ENCODE results near the gene RBBP8. TPM values are rescaled to one million over a fixed set of nuclear protein-coding genes. Genes with fewer than 3 reads are reported as not detected.
A peak's percentile ranks its signal among the peaks of the same experiment; 100 is the strongest.

The RBBP8 gene
- total and polyA plus RNA-seq, 10 of the 15 experiments (the other 5 are each of a cell fraction or from before 2014, with no cell fraction given), result 46.2 to 82.3 (median 68.7) TPM

DNA sequence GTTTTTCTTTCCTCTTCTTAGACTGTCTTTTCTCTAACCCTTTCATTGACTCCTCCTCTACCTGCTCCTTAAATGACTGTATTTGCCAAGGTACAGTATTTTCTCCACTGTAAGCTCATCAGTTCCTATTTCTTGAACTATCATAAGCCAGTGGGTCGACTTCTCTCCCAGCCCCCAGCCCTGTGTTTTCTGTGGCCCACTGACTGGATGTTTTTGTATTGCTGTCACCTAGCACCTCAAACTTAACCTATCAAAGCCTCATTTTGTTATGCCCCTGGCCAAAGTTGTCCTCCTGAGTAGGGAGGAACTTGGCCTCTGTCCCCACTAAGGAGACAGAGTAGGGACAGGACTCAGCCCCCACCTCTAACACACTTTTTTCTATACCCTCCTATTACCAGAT is 136.8 kb downstream of the RBBP8 start:
- ChIA-PET SMC1A (ENCODE audit: uncharacterized antibody, unreplicated experiment) (interaction anchor here (1.6 to 1.8 kb wide), 3 partner anchors 21 to 342 kb away, joined by 3 to 5 read pairs (median 5); no protein-coding TSS in a partner anchor), CTCF (no interaction called here), RAD21 (ENCODE audit: unreplicated experiment) (interaction anchor here (1.5 kb wide), 1 partner anchor 22 kb away, joined by 3 read pairs; no protein-coding TSS in a partner anchor), POLR2A (no interaction called here)
- 100% methylated on average over 1 of the region's 1 CpG for WGBS (ENCODE audit: insufficient coverage, insufficient replicate concordance, low lambda C conversion rate, missing lambda C conversion rate)
- Histone ChIP-seq H2AFZ (ENCODE audit: control insufficient read depth, low read depth, low read length) (0 out of 2 replicates have a peak overlapping the region, but pooled peaks have one; percentile 1), H3K4me3 (no peak overlapping the region), H3K4me1 (ENCODE audit: control insufficient read depth, insufficient read depth, low read length) (peaks cover 13% of the 10 kb centered on the region), H3K9me3 (replicated peaks; ENCODE audit: control insufficient read depth, insufficient read depth, low read length) (no peaks in the 10 kb centered on the region), H3K79me2 (ENCODE audit: control insufficient read depth, insufficient read depth, low read length) (no peaks in the 10 kb centered on the region), H3K27ac (ENCODE audit: control insufficient read depth, insufficient read depth) (no peak overlapping the region), H3K36me3 (ENCODE audit: control insufficient read depth in 2 of 2, insufficient read depth in 2 of 2, low read length in 1 of 2) (no peaks in the 10 kb centered on the region), H3K4me2 (ENCODE audit: control insufficient read depth, insufficient read depth) (no peak overlapping the region), H3K9ac (ENCODE audit: control insufficient read depth, insufficient read depth, low read length) (no peak overlapping the region), H3K27me3 (replicated peaks in 1 of 2; ENCODE audit: control insufficient read depth in 2 of 2, insufficient read depth in 2 of 2, low read length in 1 of 2) (no peaks in the 10 kb centered on the region), H4K20me1 (ENCODE audit: control insufficient read depth, insufficient read depth) (no peaks in the 10 kb centered on the region)
- DNase-seq (ENCODE audit: low read depth, low spot score) (no peak), FAIRE-seq (no peak), ATAC-seq (no peak)
- in situ Hi-C loops (cut with MboI), result no loop called here
- intact Hi-C loops (cut with micrococcal nuclease; ENCODE audit: unreplicated experiment), result no loop called here
- no TSS peak for BruUV-seq (replicated peaks)
- TF ChIP-seq CBX3 (IDR thresholded peaks at IDR 0.05; ENCODE audit: borderline replicate concordance, low read depth), result no peak
- no peak for TF ChIP-seq ZNF592 (IDR thresholded peaks at IDR 0.05)
- no peak for TF ChIP-seq ELK1 (IDR thresholded peaks at IDR 0.05; ENCODE audit: low read depth, low read length)
- no peak for TF ChIP-seq ZNF687 (IDR thresholded peaks at IDR 0.05)
- TF ChIP-seq PML (IDR thresholded peaks at IDR 0.05; ENCODE audit: low read length), result no peak
- no peak for TF ChIP-seq CBFB (IDR thresholded peaks at IDR 0.05; ENCODE audit: low read depth)
- no peak for TF ChIP-seq IRF5 (IDR thresholded peaks at IDR 0.05; ENCODE audit: borderline replicate concordance)
- TF ChIP-seq RB1 (IDR thresholded peaks at IDR 0.05; ENCODE audit: borderline replicate concordance), result no peak
- no peak for TF ChIP-seq SREBF1 (IDR thresholded peaks at IDR 0.05; ENCODE audit: low read length)
- no peak for TF ChIP-seq E4F1 (IDR thresholded peaks at IDR 0.05; ENCODE audit: borderline replicate concordance, partially characterized antibody)
- no peak for TF ChIP-seq MEF2A (IDR thresholded peaks at IDR 0.05; ENCODE audit: insufficient read depth, low read depth, low read length)
